Measurements from ENCODE around the gene TMEM131L. TPM values are rescaled to one million over a fixed set of nuclear protein-coding genes. Genes with fewer than 3 reads are reported as not detected.

TMEM131L gene
- total RNA-seq, 1 donor from 2014 or later, result 29.8 TPM

GRCh38 chr4:153579872-153580271 lies 113.7 kb downstream of the TMEM131L start:
- no peak overlapping the region for H3K4me3 Mint-ChIP-seq (ENCODE audit: unreplicated experiment)
- DNase-seq (ENCODE audit: low spot score), result no peak
- no peaks in the 10 kb centered on the region for H3K9me3 Mint-ChIP-seq (ENCODE audit: unreplicated experiment)
- H3K27ac Mint-ChIP-seq (ENCODE audit: unreplicated experiment), result no peak overlapping the region
- no peaks in the 10 kb centered on the region for H3K4me1 Mint-ChIP-seq (ENCODE audit: unreplicated experiment)
- H3K27me3 Mint-ChIP-seq (ENCODE audit: unreplicated experiment), result peaks cover 1% of the 10 kb centered on the region
- H3K36me3 Mint-ChIP-seq (ENCODE audit: low read depth, unreplicated experiment), result peaks cover 5% of the 10 kb centered on the region
- no peak for TF ChIP-seq CTCF (IDR thresholded peaks at IDR 0.05; ENCODE audit: unreplicated experiment)

GRCh38 chr4:153582954-153583702 lies 117.0 kb downstream of the TMEM131L start:
- DNase-seq (ENCODE audit: low spot score), result no peak
- Mint-ChIP-seq H3K4me1 (ENCODE audit: unreplicated experiment) (no peaks in the 10 kb centered on the region), H3K27me3 (ENCODE audit: unreplicated experiment) (no peaks in the 10 kb centered on the region), H3K4me3 (ENCODE audit: unreplicated experiment) (no peak overlapping the region), H3K36me3 (ENCODE audit: low read depth, unreplicated experiment) (no peaks in the 10 kb centered on the region), H3K27ac (ENCODE audit: unreplicated experiment) (no peak overlapping the region), H3K9me3 (ENCODE audit: unreplicated experiment) (no peaks in the 10 kb centered on the region)
- TF ChIP-seq CTCF (IDR thresholded peaks at IDR 0.05; ENCODE audit: unreplicated experiment), result no peak

GRCh38 chr4:153585026-153585425 lies 118.9 kb downstream of the TMEM131L start:
- Mint-ChIP-seq H3K36me3 (ENCODE audit: low read depth, unreplicated experiment) (no peaks in the 10 kb centered on the region), H3K4me1 (ENCODE audit: unreplicated experiment) (no peaks in the 10 kb centered on the region), H3K9me3 (ENCODE audit: unreplicated experiment) (no peaks in the 10 kb centered on the region), H3K4me3 (ENCODE audit: unreplicated experiment) (no peak overlapping the region), H3K27me3 (ENCODE audit: unreplicated experiment) (no peaks in the 10 kb centered on the region), H3K27ac (ENCODE audit: unreplicated experiment) (no peak overlapping the region)
- no peak for DNase-seq (ENCODE audit: low spot score)
- TF ChIP-seq CTCF (IDR thresholded peaks at IDR 0.05; ENCODE audit: unreplicated experiment), result no peak

GRCh38 chr4:153589703-153590595 lies 123.8 kb downstream of the TMEM131L start:
- H3K4me1 Mint-ChIP-seq (ENCODE audit: unreplicated experiment), result no peaks in the 10 kb centered on the region
- no peak overlapping the region for H3K27ac Mint-ChIP-seq (ENCODE audit: unreplicated experiment)
- no peaks in the 10 kb centered on the region for H3K27me3 Mint-ChIP-seq (ENCODE audit: unreplicated experiment)
- H3K4me3 Mint-ChIP-seq (ENCODE audit: unreplicated experiment), result no peak overlapping the region
- no peak for TF ChIP-seq CTCF (IDR thresholded peaks at IDR 0.05; ENCODE audit: unreplicated experiment)
- H3K9me3 Mint-ChIP-seq (ENCODE audit: unreplicated experiment), result no peaks in the 10 kb centered on the region
- H3K36me3 Mint-ChIP-seq (ENCODE audit: low read depth, unreplicated experiment), result peaks cover 4% of the 10 kb centered on the region
- DNase-seq (ENCODE audit: low spot score), result no peak

GRCh38 chr4:153591441-153591840 lies 125.3 kb downstream of the TMEM131L start:
- no peak overlapping the region for H3K27ac Mint-ChIP-seq (ENCODE audit: unreplicated experiment)
- H3K4me3 Mint-ChIP-seq (ENCODE audit: unreplicated experiment), result no peak overlapping the region

More at GRCh38 chr4:153591441-153591840, 125.3 kb downstream of the TMEM131L start:
- DNase-seq (ENCODE audit: low spot score), result no peak
- H3K27me3 Mint-ChIP-seq (ENCODE audit: unreplicated experiment), result no peaks in the 10 kb centered on the region
- TF ChIP-seq CTCF (IDR thresholded peaks at IDR 0.05; ENCODE audit: unreplicated experiment), result no peak
- no peaks in the 10 kb centered on the region for H3K4me1 Mint-ChIP-seq (ENCODE audit: unreplicated experiment)
- H3K9me3 Mint-ChIP-seq (ENCODE audit: unreplicated experiment), result no peaks in the 10 kb centered on the region
- peaks cover 4% of the 10 kb centered on the region for H3K36me3 Mint-ChIP-seq (ENCODE audit: low read depth, unreplicated experiment)

Data from endothelial cell (in vitro differentiated cells).